C4-2B (cell line): ENCODE data around the gene SAC3D1.

ENCODE experiments used
- CTCF ChIP-seq: fragments of 450-650 bp; conservative IDR thresholded peaks from 2 replicates; pipeline ENCODE4 v1.5.1; 2017; ENCODE audit warnings: mild to moderate bottlenecking
- ZFX ChIP-seq: fragments of 450-650 bp; IDR thresholded peaks from 2 replicates; pipeline ENCODE4 v1.6.1; 2017

GRCh38 chr11:65040847-65041622 is at the start of gene SAC3D1:
- TF ChIP-seq CTCF (no peak), ZFX (no peak)
